Stimulated activated CD4-positive, alpha-beta T cell treated with anti-CD3 and anti-CD28 coated beads, TNF-alpha, amount 100 ng/mL, for 1 hour (primary cell): ENCODE data around the gene NAT16.
"Not testable (repeated sequence)": the region's sequence is repeated elsewhere in the genome, so short reads cannot be mapped to it uniquely, and the experiment has no call there.

Source experiments
- DNase-seq, 3 donors: peaks; one replicate each; pipeline ENCODE4 v3.0.0-alpha.2; 2020; ENCODE audit warnings: low read depth in 3 of 3, low spot score in 1 of 3

Gene NAT16

GRCh38 chr7:101180130-101180755 is at the start of gene NAT16:
Gene NAT16 (minus strand): TSS chr7:101180293. CDS start chr7:101174807, 5,486 bp downstream.
- DNase-seq = no peak

- DNase-seq = no peak
Measured at GRCh38 chr7:101226721-101227120, 46.6 kb upstream of the NAT16 start.

- DNase-seq = no peak
Measured at GRCh38 chr7:101225650-101226049, 45.6 kb upstream of the NAT16 start.

GRCh38 chr7:101223528-101223927 is 43.4 kb upstream of the NAT16 start:
- no peak for DNase-seq

- DNase-seq = no peak
Measured at GRCh38 chr7:101222275-101222830, 42.3 kb upstream of the NAT16 start.

GRCh38 chr7:101220295-101220694 is 40.2 kb upstream of the NAT16 start:
- no peak for DNase-seq

GRCh38 chr7:101218236-101219125 is 38.4 kb upstream of the NAT16 start:
- no peak for DNase-seq

GRCh38 chr7:101217388-101218235 is 37.5 kb upstream of the NAT16 start, which contains the start of the genes PLOD3 and ZNHIT1:
Gene PLOD3 (minus strand): TSS chr7:101217581. CDS start chr7:101217274, 307 bp downstream.
Gene ZNHIT1 (plus strand): TSS chr7:101218165. CDS start chr7:101218196, 31 bp downstream.
- DNase-seq = peak; percentile 85 to 94 (median 93)

- DNase-seq = no peak
Measured at GRCh38 chr7:101216860-101217387, 36.8 kb upstream of the NAT16 start.

GRCh38 chr7:101216001-101216859 is 36.1 kb upstream of the NAT16 start:
- DNase-seq = no peak

GRCh38 chr7:101212014-101212413 is 31.9 kb upstream of the NAT16 start:
- no peak for DNase-seq

GRCh38 chr7:101211501-101211900 is 31.4 kb upstream of the NAT16 start:
- DNase-seq = no peak

- DNase-seq = no peak
Measured at GRCh38 chr7:101210143-101210542, 30.1 kb upstream of the NAT16 start.

- DNase-seq = no peak
Measured at GRCh38 chr7:101208794-101209193, 28.7 kb upstream of the NAT16 start.

GRCh38 chr7:101207459-101207858 is 27.4 kb upstream of the NAT16 start:
- no peak for DNase-seq

GRCh38 chr7:101206665-101207042 is 26.6 kb upstream of the NAT16 start:
- no peak for DNase-seq

- no peak for DNase-seq
Measured at GRCh38 chr7:101205901-101206664, 26.0 kb upstream of the NAT16 start.

GRCh38 chr7:101203740-101204738 is 23.9 kb upstream of the NAT16 start:
- not testable (repeated sequence) for DNase-seq
